Heart left ventricle (tissue), 13 donors: Measurements from ENCODE around the gene SPECC1.

Experiments
- CTCF ChIP-seq, 12 donors: fragments of 200-600 bp; sonication (generic) in 4 of 12; IDR thresholded peaks; one replicate each; pipeline versions ENCODE4 v1.5.0 to v1.8.0; 2018 to 2022; ENCODE audit warnings: antibody characterized with exemption in 12 of 12, mild to moderate bottlenecking in 5 of 12
- POLR2A ChIP-seq, 2 donors: fragments of 450-650 bp; IDR thresholded peaks; one replicate each; pipeline ENCODE4 v1.6.1; 2017; ENCODE audit warnings: antibody characterized with exemption in 2 of 2, mild to moderate bottlenecking in 2 of 2, moderate library complexity in 2 of 2
- donor health status: ischemic (EF 13 %, LVEDD 7.1; RV severe dilation, severe dysfunction).
- donor health status: DM: no; HTN: yes; CAD: no.
- donor health status: DM: no; HTN: no; CAD: no.
- donor health status: ischemic (EF 25% LVEDD 6.9; RV normal size, moderate dysfunction).
- donor health status: ischemic (EF 25% LVEDD 5.7; RV mildly dilated, moderate dysfunction).
- donor health status: ischemic (EF 35%, LVEDD 5.7; RV mildly dilated, moderate dysfunction).
- donor health status: nonischemic (EF 11% LVEDD 7.7; RV severe dilation, severe dysfunction).
- donor health status: DM: yes; HTN: yes; CAD: no.
- donor health status: PGD.
- donor health status: ischemic (EF 29% LVEDD 5.4; RV normal size, mild dysfunction).
- donor health status: nonischemic (EF 23%, LVEDD 6.1; RV moderate dilation, normal function).

- TF ChIP-seq CTCF (IDR thresholded peaks at IDR 0.05) (no peak), POLR2A (IDR thresholded peaks at IDR 0.05) (no peak)
Measured at GRCh38 chr17:20228410-20228809, 219.3 kb downstream of the SPECC1 start.
